ENCODE results near the gene RAPGEF4. TPM values are rescaled to one million over a fixed set of nuclear protein-coding genes. Genes with fewer than 3 reads are reported as not detected.
A peak's percentile ranks its signal among the peaks of the same experiment; 100 is the strongest.
"Not testable (repeated sequence)": the region's sequence is repeated elsewhere in the genome, so short reads cannot be mapped to it uniquely, and the experiment has no call there.

The RAPGEF4 gene
- total RNA-seq, 1 experiment from 2014 or later: not detected

GRCh38 chr2:172792711-172793110 is 57.1 kb downstream of the RAPGEF4 start:
- 0 out of 2 replicates have a peak, but pooled peaks cover 5% of the 10 kb centered on the region for H3K9me2 ChIP-seq (ENCODE audit: insufficient read depth)
- DNase-seq: no peak
- no peaks in the 10 kb centered on the region for H3K79me2 ChIP-seq (ENCODE audit: low read depth)
- H3F3A ChIP-seq (ENCODE audit: insufficient read depth, low read depth): no peaks in the 10 kb centered on the region
- no peak overlapping the region for H3K27ac ChIP-seq
- H3K9me3 ChIP-seq (ENCODE audit: insufficient read depth, low read depth): no peaks in the 10 kb centered on the region; the same call in 1 of the 2 replicates
- no peak overlapping the region for H3K4me3 ChIP-seq
- H3K4me2 ChIP-seq: no peak overlapping the region
- no peaks in the 10 kb centered on the region for H4K20me1 ChIP-seq (ENCODE audit: insufficient read depth)
- H3K4me1 ChIP-seq (replicated peaks; ENCODE audit: insufficient read depth): no peaks in the 10 kb centered on the region
- intact Hi-C loops (cut with micrococcal nuclease; ENCODE audit: unreplicated experiment): no loop called here
- ChIA-PET POLR2A (ENCODE audit: unreplicated experiment) (no interaction called here), CTCF (no interaction called here)
- no peak for TF ChIP-seq CTCF (conservative IDR thresholded peaks at IDR 0.05)
- no peak for TF ChIP-seq EZH2 (IDR thresholded peaks at IDR 0.05; ENCODE audit: low read depth)
- no peaks in the 10 kb centered on the region for H3K36me3 ChIP-seq (ENCODE audit: low read depth)
- no peak overlapping the region for H2AFZ ChIP-seq
- no TSS peak for BruUV-seq (replicated peaks)
- no peaks in the 10 kb centered on the region for H3K27me3 ChIP-seq (ENCODE audit: insufficient read depth, low read depth)

GRCh38 chr2:172803308-172803707 is 67.7 kb downstream of the RAPGEF4 start:
- H3K4me3 ChIP-seq; H3K4me2 ChIP-seq; CTCF ChIA-PET; H4K20me1 ChIP-seq (ENCODE audit: insufficient read depth); H3K9me3 ChIP-seq (ENCODE audit: insufficient read depth, low read depth); BruUV-seq (replicated peaks); H3F3A ChIP-seq (ENCODE audit: insufficient read depth, low read depth); H3K79me2 ChIP-seq (ENCODE audit: low read depth); H3K27ac ChIP-seq; DNase-seq; H3K27me3 ChIP-seq (ENCODE audit: insufficient read depth, low read depth); H3K4me1 ChIP-seq (replicated peaks; ENCODE audit: insufficient read depth); H3K9me2 ChIP-seq (ENCODE audit: insufficient read depth); H2AFZ ChIP-seq; POLR2A ChIA-PET (ENCODE audit: unreplicated experiment); intact Hi-C loops (cut with micrococcal nuclease; ENCODE audit: unreplicated experiment); H3K36me3 ChIP-seq (ENCODE audit: low read depth): not testable (repeated sequence)

- Histone ChIP-seq H3K79me2 (ENCODE audit: low read depth) (no peaks in the 10 kb centered on the region), H3K27me3 (ENCODE audit: insufficient read depth, low read depth) (no peaks in the 10 kb centered on the region), H3K27ac (no peak overlapping the region), H3F3A (ENCODE audit: insufficient read depth, low read depth) (no peaks in the 10 kb centered on the region), H4K20me1 (ENCODE audit: insufficient read depth) (no peaks in the 10 kb centered on the region), H2AFZ (no peak overlapping the region), H3K9me2 (ENCODE audit: insufficient read depth) (no peaks in the 10 kb centered on the region), H3K4me1 (replicated peaks; ENCODE audit: insufficient read depth) (no peaks in the 10 kb centered on the region), H3K4me2 (no peak overlapping the region), H3K9me3 (ENCODE audit: insufficient read depth, low read depth) (peaks cover 9% of the 10 kb centered on the region; the same call in 1 of the 2 replicates), H3K4me3 (no peak overlapping the region), H3K36me3 (ENCODE audit: low read depth) (no peaks in the 10 kb centered on the region)
- TF ChIP-seq CTCF (conservative IDR thresholded peaks at IDR 0.05) (no peak), EZH2 (IDR thresholded peaks at IDR 0.05; ENCODE audit: low read depth) (no peak)
- DNase-seq: no peak
- BruUV-seq (replicated peaks): no TSS peak
- ChIA-PET POLR2A (ENCODE audit: unreplicated experiment) (no interaction called here), CTCF (no interaction called here)
- intact Hi-C loops (cut with micrococcal nuclease; ENCODE audit: unreplicated experiment): no loop called here
Measured at GRCh38 chr2:172804423-172804822, 68.8 kb downstream of the RAPGEF4 start.

- Histone ChIP-seq H2AFZ (peak overlapping the region; percentile 42; the same call in 1 of the 2 replicates), H3K4me2 (no peak overlapping the region), H3K36me3 (ENCODE audit: low read depth) (no peaks in the 10 kb centered on the region), H3K9me3 (ENCODE audit: insufficient read depth, low read depth) (peaks cover 9% of the 10 kb centered on the region; the same call in 1 of the 2 replicates), H4K20me1 (ENCODE audit: insufficient read depth) (no peaks in the 10 kb centered on the region), H3F3A (ENCODE audit: insufficient read depth, low read depth) (no peaks in the 10 kb centered on the region), H3K27ac (no peak overlapping the region), H3K79me2 (ENCODE audit: low read depth) (no peaks in the 10 kb centered on the region), H3K4me3 (no peak overlapping the region), H3K9me2 (ENCODE audit: insufficient read depth) (no peaks in the 10 kb centered on the region), H3K27me3 (ENCODE audit: insufficient read depth, low read depth) (no peaks in the 10 kb centered on the region), H3K4me1 (replicated peaks; ENCODE audit: insufficient read depth) (no peaks in the 10 kb centered on the region)
- BruUV-seq (replicated peaks): no TSS peak
- CTCF ChIA-PET: interaction anchor here (0.5 to 1.7 kb wide), 7 partner anchors 9 to 136 kb away, joined by 3 to 16 read pairs (median 4); no protein-coding TSS in a partner anchor
- intact Hi-C loops (cut with micrococcal nuclease; ENCODE audit: unreplicated experiment): loop anchor here (1.0 to 5.0 kb wide), 9 partner anchors 126 to 1740 kb away; no protein-coding TSS in a partner anchor
- DNase-seq: peak; percentile 23 to 68
- TF ChIP-seq CTCF (conservative IDR thresholded peaks at IDR 0.05) (peak; percentile 100), EZH2 (IDR thresholded peaks at IDR 0.05; ENCODE audit: low read depth) (no peak)
- POLR2A ChIA-PET (ENCODE audit: unreplicated experiment): no interaction called here
Measured at GRCh38 chr2:172806493-172806892, 70.8 kb downstream of the RAPGEF4 start.
